GM21381 (cell line): ENCODE data around the gene CHN2.
"Not testable (repeated sequence)": the region's sequence is repeated elsewhere in the genome, so short reads cannot be mapped to it uniquely, and the experiment has no call there.

Experiments used
- ATAC-seq: cut with Tn5 transposase; IDR thresholded peaks from one replicate; pipeline ENCODE4 v1.9.1; 2021; ENCODE audit warnings: mild to moderate bottlenecking, moderate library complexity; ENCODE audit not compliant: unreplicated experiment

CHN2 gene

DNA sequence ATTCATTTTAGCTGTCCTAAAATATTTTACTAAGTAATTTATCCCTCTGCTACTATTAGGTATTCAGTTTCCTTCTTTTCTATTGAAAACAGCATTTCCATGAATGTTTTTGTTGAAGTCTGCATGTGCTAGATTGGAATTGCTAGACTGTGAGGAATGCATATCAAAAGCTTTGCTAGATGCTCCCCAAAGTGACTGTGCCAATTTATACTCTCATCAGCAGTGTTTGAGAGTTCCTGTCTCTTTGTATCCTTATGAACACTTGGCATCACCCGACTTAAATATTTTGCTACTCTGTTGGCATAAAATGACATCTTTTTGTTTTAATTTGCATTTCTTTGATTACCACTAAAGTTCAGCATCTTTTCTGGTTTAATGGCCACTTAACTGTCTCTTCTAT, 324.0 kb downstream of the CHN2 start:
- ATAC-seq, result no peak

- ATAC-seq, result no peak
These were observed 329.2 kb downstream of the CHN2 start for GRCh38 chr7:29523728-29524127.

DNA sequence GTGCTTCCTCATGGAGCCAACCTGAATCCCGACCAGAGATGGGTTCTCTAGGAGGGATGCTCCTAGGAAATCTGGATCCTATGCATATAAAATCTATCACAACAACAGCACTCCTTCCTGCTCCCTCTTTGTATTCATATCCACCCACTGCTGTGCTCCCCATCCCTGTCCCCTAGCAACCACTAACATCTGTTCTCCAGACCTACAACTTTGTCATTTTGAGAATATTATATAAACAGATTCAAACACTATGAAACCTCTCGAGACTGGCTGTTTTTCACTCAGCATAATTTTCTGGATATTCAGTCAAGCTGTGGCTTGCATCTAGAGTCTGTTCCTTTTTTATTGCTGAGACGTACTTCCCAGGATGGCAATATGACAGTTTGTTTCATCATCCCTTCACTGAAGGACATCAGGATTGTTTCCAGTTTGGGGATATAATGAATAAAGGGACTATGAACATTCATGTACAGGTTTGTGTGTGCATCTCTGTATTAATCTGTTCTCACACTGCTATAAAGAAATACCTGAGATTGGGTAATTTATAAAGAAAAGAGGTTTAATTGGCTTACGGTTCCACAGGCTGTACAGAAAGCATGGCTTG, 333.0 kb downstream of the CHN2 start:
- ATAC-seq, result no peak

- ATAC-seq, result not testable (repeated sequence)
These were observed 334.0 kb downstream of the CHN2 start for GRCh38 chr7:29528526-29528925.
